GM23338 (cell line): Measurements from ENCODE around the gene AKNA.

Experiments
- CTCF ChIP-seq, 2 experiments: fragments of 200-600 bp in 1 of 2; sonication (generic) in 1 of 2; conservative IDR thresholded peaks; 2 replicates each; pipeline versions ENCODE4 v1.5.1 to v1.6.1; 2016 to 2017; ENCODE audit warnings: antibody characterized with exemption in 2 of 2, low read depth in 2 of 2, mild to moderate bottlenecking in 2 of 2, moderate library complexity in 1 of 2
- REST ChIP-seq: IDR thresholded peaks from one replicate; pipeline ENCODE4 v1.6.1; 2018; ENCODE audit warnings: antibody characterized with exemption; ENCODE audit not compliant: unreplicated experiment

- TF ChIP-seq CTCF (conservative IDR thresholded peaks at IDR 0.05; ENCODE audit: low read depth in 2 of 2) (no peak), REST (no peak)
Observed at GRCh38 chr9:114385397-114386181, 2.2 kb downstream of the AKNA start.
